Astrocyte (in vitro differentiated cells and primary cell): Measurements from ENCODE around the gene EPN2. TPM values are rescaled to one million over a fixed set of nuclear protein-coding genes. Genes with fewer than 3 reads are reported as not detected.

ENCODE experiments used
- DNase-seq: peaks from one replicate; pipeline ENCODE4 v3.0.0-alpha.2; 2010; ENCODE audit warnings: low read depth
- FAIRE-seq: peaks from 2 replicates; lab custom pipeline; 2011; peaks lifted over from hg19 to GRCh38; lab: Jason Lieb, UNC
- H2AFZ ChIP-seq: 2 replicates; pipeline ENCODE4 v1.6.0; 2012; ENCODE audit warnings: low read depth, low read length, inconsistent platforms
- H3K27ac ChIP-seq: 2 replicates; pipeline ENCODE4 v1.5.1; 2011; ENCODE audit warnings: low read depth, low read length, inconsistent platforms
- H3K27me3 ChIP-seq: 2 replicates; pipeline ENCODE4 v1.6.0; 2011; ENCODE audit warnings: low read length, inconsistent platforms; ENCODE audit not compliant: insufficient read depth
- H3K36me3 ChIP-seq: 2 replicates; pipeline ENCODE4 v1.5.1; 2011; ENCODE audit warnings: low read length, inconsistent platforms; ENCODE audit not compliant: insufficient read depth
- H3K4me1 ChIP-seq: 2 replicates; pipeline ENCODE4 v1.5.1; 2011; ENCODE audit warnings: low read length, inconsistent platforms; ENCODE audit not compliant: insufficient read depth
- H3K4me2 ChIP-seq: 2 replicates; pipeline ENCODE4 v1.6.0; 2012; ENCODE audit warnings: low read length, inconsistent platforms
- H3K4me3 ChIP-seq: 2 replicates; pipeline ENCODE4 v1.5.1; 2011; ENCODE audit warnings: low read depth, mild to moderate bottlenecking, low read length, inconsistent platforms; ENCODE audit not compliant: insufficient read depth
- H3K79me2 ChIP-seq: 2 replicates; pipeline ENCODE4 v1.6.0; 2012; ENCODE audit warnings: mild to moderate bottlenecking, low read length, inconsistent platforms; ENCODE audit not compliant: insufficient read depth
- H3K9ac ChIP-seq: 2 replicates; pipeline ENCODE4 v1.6.0; 2012; ENCODE audit warnings: mild to moderate bottlenecking, low read length, inconsistent platforms
- H3K9me3 ChIP-seq: 2 replicates; pipeline ENCODE4 v1.5.1; 2012; ENCODE audit warnings: low read depth, mild to moderate bottlenecking, low read length, inconsistent platforms; ENCODE audit not compliant: insufficient read depth
- H4K20me1 ChIP-seq: 2 replicates; pipeline ENCODE4 v1.6.0; 2012; ENCODE audit warnings: low read length, inconsistent platforms; ENCODE audit not compliant: insufficient read depth
- H3K27ac Mint-ChIP-seq: one replicate; pipeline ENCODE4 v1.8.0; 2021; ENCODE audit warnings: mild to moderate bottlenecking, mixed read lengths; ENCODE audit not compliant: unreplicated experiment
- H3K27me3 Mint-ChIP-seq: one replicate; pipeline ENCODE4 v1.8.0; 2021; ENCODE audit warnings: low read depth, mixed read lengths; ENCODE audit not compliant: unreplicated experiment
- H3K36me3 Mint-ChIP-seq: one replicate; pipeline ENCODE4 v1.8.0; 2021; ENCODE audit warnings: low read depth, mixed read lengths; ENCODE audit not compliant: unreplicated experiment
- H3K4me1 Mint-ChIP-seq: one replicate; pipeline ENCODE4 v1.8.0; 2021; ENCODE audit warnings: low read depth, mixed read lengths; ENCODE audit not compliant: unreplicated experiment
- H3K4me3 Mint-ChIP-seq: one replicate; pipeline ENCODE4 v1.8.0; 2021; ENCODE audit warnings: mild to moderate bottlenecking, moderate library complexity, mixed read lengths; ENCODE audit not compliant: unreplicated experiment
- H3K9me3 Mint-ChIP-seq: one replicate; pipeline ENCODE4 v1.8.0; 2021; ENCODE audit warnings: mild to moderate bottlenecking, mixed read lengths; ENCODE audit not compliant: unreplicated experiment
- EZH2 ChIP-seq: IDR thresholded peaks from 2 replicates; pipeline ENCODE4 v1.6.1; 2012; ENCODE audit warnings: mild to moderate bottlenecking, low read length, inconsistent platforms; ENCODE audit not compliant: insufficient read depth
- total RNA-seq: library from RNA; stranded (reverse); gene quantifications from 2 replicates; pipeline ENCODE4 v1.2.1, GENCODE V29; 2021
- TF ChIP-seq, protein P1 (sequence below): IDR thresholded peaks from 2 replicates; pipeline ENCODE4 v1.5.1; 2011; ENCODE audit warnings: low read depth, mild to moderate bottlenecking, inconsistent platforms, low read length, moderate library complexity; ENCODE audit not compliant: insufficient read depth

Gene EPN2
- total RNA-seq, 1 donor from 2014 or later = 48.7 TPM

DNA sequence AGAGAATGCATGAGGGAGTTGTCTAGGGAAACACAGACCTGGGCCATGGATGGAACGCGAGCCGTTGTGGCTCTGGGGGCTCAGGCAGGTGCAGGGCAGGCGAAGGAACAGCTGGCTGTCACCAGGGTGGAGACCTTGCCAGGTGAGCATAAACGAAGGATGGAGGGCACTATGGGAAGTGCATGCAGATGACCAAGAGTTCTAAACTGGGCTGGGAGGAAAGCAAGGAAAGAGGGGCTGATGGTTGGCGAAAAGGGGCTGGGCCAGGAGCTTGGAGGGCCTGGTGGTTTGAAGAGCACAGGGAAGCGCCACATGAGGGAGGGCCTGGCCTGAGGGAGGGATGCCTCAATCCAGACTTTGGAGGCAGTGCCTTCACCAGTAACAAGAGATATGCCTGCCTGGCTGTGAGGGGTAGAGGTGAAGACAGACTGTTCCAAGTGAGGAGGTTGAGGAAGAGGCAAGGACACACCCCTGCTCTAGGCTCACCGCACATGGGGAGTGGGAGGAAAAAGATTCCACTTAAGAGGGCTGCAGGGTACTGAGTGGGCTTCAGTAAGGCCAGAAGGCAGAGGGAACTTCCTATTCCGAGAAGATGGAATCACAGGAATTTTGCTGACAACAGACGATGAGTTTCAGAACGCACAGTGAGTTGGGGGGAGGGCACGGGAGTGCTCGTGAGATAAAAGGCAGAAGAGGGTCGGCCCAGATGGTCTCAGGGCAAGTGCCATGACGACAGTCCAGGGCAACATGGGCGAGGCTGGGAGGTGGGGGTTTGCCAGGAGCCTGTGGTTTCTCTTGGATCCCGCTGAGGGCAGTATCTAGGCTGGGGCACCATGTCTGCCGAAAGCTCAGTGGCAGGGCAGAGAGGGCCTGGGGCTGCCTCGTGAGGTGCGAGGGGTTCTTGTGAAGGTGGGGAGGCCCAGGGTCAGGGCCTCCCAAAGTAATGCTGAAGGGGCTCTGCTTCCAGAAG lies 104.8 kb downstream of the EPN2 start:
- Histone ChIP-seq H3K27me3 (no peaks in the 10 kb centered on the region), H3K9ac (no peak overlapping the region), H3K4me2 (peak overlapping the region; percentile 44), H3K9me3 (no peaks in the 10 kb centered on the region), H3K4me3 (no peak overlapping the region), H3K4me1 (peaks cover 21% of the 10 kb centered on the region), H3K27ac (no peak overlapping the region), H2AFZ (no peak overlapping the region), H3K79me2 (no peaks in the 10 kb centered on the region), H3K36me3 (no peaks in the 10 kb centered on the region), H4K20me1 (no peaks in the 10 kb centered on the region)
- H3K9me3 Mint-ChIP-seq = no peaks in the 10 kb centered on the region
- H3K4me1 Mint-ChIP-seq = peaks cover 32% of the 10 kb centered on the region
- no peak for FAIRE-seq
- H3K4me3 Mint-ChIP-seq = no peak overlapping the region
- H3K27me3 Mint-ChIP-seq = no peaks in the 10 kb centered on the region
- TF ChIP-seq EZH2 = no peak
- TF ChIP-seq, protein P1, sequence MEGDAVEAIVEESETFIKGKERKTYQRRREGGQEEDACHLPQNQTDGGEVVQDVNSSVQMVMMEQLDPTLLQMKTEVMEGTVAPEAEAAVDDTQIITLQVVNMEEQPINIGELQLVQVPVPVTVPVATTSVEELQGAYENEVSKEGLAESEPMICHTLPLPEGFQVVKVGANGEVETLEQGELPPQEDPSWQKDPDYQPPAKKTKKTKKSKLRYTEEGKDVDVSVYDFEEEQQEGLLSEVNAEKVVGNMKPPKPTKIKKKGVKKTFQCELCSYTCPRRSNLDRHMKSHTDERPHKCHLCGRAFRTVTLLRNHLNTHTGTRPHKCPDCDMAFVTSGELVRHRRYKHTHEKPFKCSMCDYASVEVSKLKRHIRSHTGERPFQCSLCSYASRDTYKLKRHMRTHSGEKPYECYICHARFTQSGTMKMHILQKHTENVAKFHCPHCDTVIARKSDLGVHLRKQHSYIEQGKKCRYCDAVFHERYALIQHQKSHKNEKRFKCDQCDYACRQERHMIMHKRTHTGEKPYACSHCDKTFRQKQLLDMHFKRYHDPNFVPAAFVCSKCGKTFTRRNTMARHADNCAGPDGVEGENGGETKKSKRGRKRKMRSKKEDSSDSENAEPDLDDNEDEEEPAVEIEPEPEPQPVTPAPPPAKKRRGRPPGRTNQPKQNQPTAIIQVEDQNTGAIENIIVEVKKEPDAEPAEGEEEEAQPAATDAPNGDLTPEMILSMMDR = no peak
- DNase-seq = peak; percentile 29
- peaks cover 2% of the 10 kb centered on the region for H3K36me3 Mint-ChIP-seq
- H3K27ac Mint-ChIP-seq = peak overlapping the region; percentile 70

DNA sequence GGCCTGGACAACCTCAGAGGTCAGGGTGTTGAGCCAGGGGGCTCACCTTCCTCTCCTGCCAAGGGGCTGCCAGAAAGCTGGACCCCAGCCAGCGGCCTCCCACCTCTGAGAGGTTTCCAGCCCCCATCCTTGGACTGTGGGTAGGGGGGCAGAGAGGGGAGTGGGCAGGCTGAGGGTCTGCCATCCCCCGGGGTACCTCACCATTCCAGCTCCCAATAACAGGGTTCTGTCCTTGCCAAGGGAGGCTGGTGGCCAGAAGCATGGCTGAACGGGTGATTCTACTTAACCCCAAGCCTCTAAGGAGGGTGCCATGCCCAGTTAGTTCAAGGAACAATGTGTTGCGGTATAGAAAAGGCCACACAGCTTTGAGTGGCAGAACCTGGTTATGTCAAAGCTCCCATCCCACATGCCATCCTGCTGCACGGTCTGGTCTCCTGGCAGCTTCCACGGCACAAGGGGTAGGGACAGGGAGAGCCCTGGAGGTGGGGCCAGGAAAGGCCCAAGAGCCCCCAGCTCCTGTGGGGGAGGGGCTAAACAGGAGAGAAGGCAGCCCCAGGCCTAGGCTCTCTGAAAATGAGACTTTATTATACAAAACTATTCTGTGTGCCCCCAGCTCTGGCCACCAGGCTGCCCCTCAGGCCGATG lies 105.6 kb downstream of the EPN2 start:
- Mint-ChIP-seq H3K4me3 (no peak overlapping the region), H3K36me3 (no peaks in the 10 kb centered on the region), H3K27ac (no peak overlapping the region), H3K9me3 (no peaks in the 10 kb centered on the region), H3K27me3 (no peaks in the 10 kb centered on the region), H3K4me1 (peaks cover 28% of the 10 kb centered on the region)
- H4K20me1 ChIP-seq = no peaks in the 10 kb centered on the region
- no peak for DNase-seq
- H3K4me3 ChIP-seq = no peak overlapping the region
- H3K9ac ChIP-seq = no peak overlapping the region
- no peak for FAIRE-seq
- H3K4me1 ChIP-seq = peaks cover 29% of the 10 kb centered on the region
- no peak overlapping the region for H2AFZ ChIP-seq
- H3K27me3 ChIP-seq = no peaks in the 10 kb centered on the region
- H3K36me3 ChIP-seq = no peaks in the 10 kb centered on the region
- H3K9me3 ChIP-seq = no peaks in the 10 kb centered on the region
- TF ChIP-seq, protein P1 = no peak
- TF ChIP-seq EZH2 = no peak
- no peaks in the 10 kb centered on the region for H3K79me2 ChIP-seq
- no peak overlapping the region for H3K27ac ChIP-seq
- no peak overlapping the region for H3K4me2 ChIP-seq
